ENCODE measurements around the gene FBRSL1. TPM values are rescaled to one million over a fixed set of nuclear protein-coding genes. Genes with fewer than 3 reads are reported as not detected.

Gene FBRSL1
- total and polyA plus RNA-seq, 9 of the 15 experiments (the other 6 are each of a cell fraction or from before 2014, with no cell fraction given) = 0.24 to 129 (median 7.3) TPM

- TF ChIP-seq ZNF280B (CRISPR knock-in tag; IDR thresholded peaks at IDR 0.05) = no peak
- TF ChIP-seq GABPB2 (CRISPR knock-in tag; conservative IDR thresholded peaks at IDR 0.05) = no peak
- no peak for TF ChIP-seq ZBTB26 (CRISPR knock-in tag; IDR thresholded peaks at IDR 0.05)
- TF ChIP-seq DDX20 (tag; IDR thresholded peaks at IDR 0.05; ENCODE audit: low read depth) = no peak
- TF ChIP-seq HDAC1 (IDR thresholded peaks at IDR 0.05) = peak in 1 of 2 experiments; percentile 54; a peak in 1 of 4 replicates
- no peak for TF ChIP-seq POLR3G (IDR thresholded peaks at IDR 0.05; ENCODE audit: extremely low read depth, insufficient read length, insufficient replicate concordance)
- TF ChIP-seq RB1 (IDR thresholded peaks at IDR 0.05; ENCODE audit: low read depth) = peak; percentile 24; the same call in 1 of the 2 replicates
- TF ChIP-seq ZNF316 (IDR thresholded peaks at IDR 0.05) = no peak
- no peak for TF ChIP-seq HDAC8 (tag; IDR thresholded peaks at IDR 0.05)
- no peak for TF ChIP-seq ZNF778 (CRISPR knock-in tag; IDR thresholded peaks at IDR 0.05)
- TF ChIP-seq ZBTB2 (IDR thresholded peaks at IDR 0.05) = peak; percentile 74; the same call in 1 of the 2 replicates
- no peak for TF ChIP-seq TRIM28 (IDR thresholded peaks at IDR 0.05)
- no peak for TF ChIP-seq ADNP (tag; IDR thresholded peaks at IDR 0.05)
- TF ChIP-seq ZZZ3 (IDR thresholded peaks at IDR 0.05) = no peak
- no peak for TF ChIP-seq MXI1 (IDR thresholded peaks at IDR 0.05; ENCODE audit: low read depth, low read length)
- no peak for TF ChIP-seq ZNF444 (CRISPR knock-in tag; IDR thresholded peaks at IDR 0.05)
- no peak for TF ChIP-seq NFYB (IDR thresholded peaks at IDR 0.05; ENCODE audit: extremely low read depth, insufficient read length)
- no peak for TF ChIP-seq SIRT6 (IDR thresholded peaks at IDR 0.05; ENCODE audit: low read depth, low read length)
- TF ChIP-seq IFI16 (CRISPR knock-in tag; IDR thresholded peaks at IDR 0.05) = no peak
- no peak for TF ChIP-seq POU5F1 (IDR thresholded peaks at IDR 0.05; ENCODE audit: borderline replicate concordance, low read depth, low read length, partially characterized antibody)
- TF ChIP-seq NFIC (IDR thresholded peaks at IDR 0.05) = no peak
- TF ChIP-seq, protein P1, sequence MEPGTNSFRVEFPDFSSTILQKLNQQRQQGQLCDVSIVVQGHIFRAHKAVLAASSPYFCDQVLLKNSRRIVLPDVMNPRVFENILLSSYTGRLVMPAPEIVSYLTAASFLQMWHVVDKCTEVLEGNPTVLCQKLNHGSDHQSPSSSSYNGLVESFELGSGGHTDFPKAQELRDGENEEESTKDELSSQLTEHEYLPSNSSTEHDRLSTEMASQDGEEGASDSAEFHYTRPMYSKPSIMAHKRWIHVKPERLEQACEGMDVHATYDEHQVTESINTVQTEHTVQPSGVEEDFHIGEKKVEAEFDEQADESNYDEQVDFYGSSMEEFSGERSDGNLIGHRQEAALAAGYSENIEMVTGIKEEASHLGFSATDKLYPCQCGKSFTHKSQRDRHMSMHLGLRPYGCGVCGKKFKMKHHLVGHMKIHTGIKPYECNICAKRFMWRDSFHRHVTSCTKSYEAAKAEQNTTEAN (CRISPR knock-in tag; IDR thresholded peaks at IDR 0.05) = no peak
- TF ChIP-seq ZNF583 (CRISPR knock-in tag; IDR thresholded peaks at IDR 0.05) = no peak
- peak; percentile 11 for TF ChIP-seq FIP1L1 (IDR thresholded peaks at IDR 0.05; ENCODE audit: low read depth, low read length, poor library complexity, severe bottlenecking)
These were observed 70.9 kb downstream of the FBRSL1 start (continued) for GRCh38 chr12:132560614-132561426.
